HG03064 (cell line): ENCODE results near the gene KRTAP9-4.
"Not testable (repeated sequence)": the region's sequence is repeated elsewhere in the genome, so short reads cannot be mapped to it uniquely, and the experiment has no call there.

Experiments used
- ATAC-seq: cut with Tn5 transposase; IDR thresholded peaks from one replicate; pipeline ENCODE4 v1.9.1; 2021; ENCODE audit warnings: low read depth; ENCODE audit not compliant: unreplicated experiment

Gene KRTAP9-4, protein sequence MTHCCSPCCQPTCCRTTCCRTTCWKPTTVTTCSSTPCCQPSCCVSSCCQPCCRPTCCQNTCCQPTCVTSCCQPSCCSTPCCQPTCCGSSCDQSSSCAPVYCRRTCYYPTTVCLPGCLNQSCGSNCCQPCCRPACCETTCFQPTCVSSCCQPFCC

GRCh38 chr17:41249637-41250240, at the start of gene KRTAP9-4:
TSS of gene KRTAP9-4 (plus strand) at chr17:41249687. CDS start at chr17:41249721, 34 bp downstream.
- ATAC-seq: not testable (repeated sequence)

- no peak for ATAC-seq
These were observed 37.5 kb upstream of the KRTAP9-4 start for GRCh38 chr17:41211845-41212466.

DNA sequence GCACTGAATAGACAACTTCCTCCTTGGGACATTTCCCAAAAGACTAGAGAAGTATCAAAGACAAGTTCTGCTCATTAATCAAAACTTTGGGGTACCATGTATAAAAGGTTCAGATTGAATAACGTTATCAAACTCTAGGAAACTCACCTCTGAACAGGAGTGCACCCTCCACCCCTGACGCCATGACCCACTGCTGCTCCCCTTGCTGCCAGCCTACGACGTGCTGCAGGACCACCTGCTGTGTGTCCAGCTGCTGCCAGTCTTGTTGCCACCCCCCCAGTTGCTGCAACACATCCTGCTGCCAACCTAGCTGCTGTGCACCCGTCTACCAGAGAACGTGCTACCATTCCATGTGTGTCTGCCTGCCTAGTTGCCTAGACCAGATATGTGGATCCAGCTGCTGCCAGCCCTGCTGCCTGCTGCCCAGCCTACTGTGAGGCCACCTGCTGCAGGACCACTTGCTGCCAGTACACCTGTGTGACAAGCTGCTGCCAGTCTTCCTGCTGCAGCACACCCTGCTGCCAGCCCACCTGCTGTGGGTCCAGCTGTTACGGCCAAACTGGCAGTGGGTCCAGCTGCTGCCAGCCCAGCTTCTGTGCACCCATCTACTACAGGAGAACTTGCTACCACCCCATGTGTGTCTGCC, 36.8 kb upstream of the KRTAP9-4 start:
- ATAC-seq: no peak

GRCh38 chr17:41215681-41216080, 33.8 kb upstream of the KRTAP9-4 start:
- ATAC-seq: no peak

GRCh38 chr17:41223821-41224220, 25.7 kb upstream of the KRTAP9-4 start:
- no peak for ATAC-seq

- ATAC-seq: no peak
These were observed 23.4 kb upstream of the KRTAP9-4 start for GRCh38 chr17:41226051-41226450.

DNA sequence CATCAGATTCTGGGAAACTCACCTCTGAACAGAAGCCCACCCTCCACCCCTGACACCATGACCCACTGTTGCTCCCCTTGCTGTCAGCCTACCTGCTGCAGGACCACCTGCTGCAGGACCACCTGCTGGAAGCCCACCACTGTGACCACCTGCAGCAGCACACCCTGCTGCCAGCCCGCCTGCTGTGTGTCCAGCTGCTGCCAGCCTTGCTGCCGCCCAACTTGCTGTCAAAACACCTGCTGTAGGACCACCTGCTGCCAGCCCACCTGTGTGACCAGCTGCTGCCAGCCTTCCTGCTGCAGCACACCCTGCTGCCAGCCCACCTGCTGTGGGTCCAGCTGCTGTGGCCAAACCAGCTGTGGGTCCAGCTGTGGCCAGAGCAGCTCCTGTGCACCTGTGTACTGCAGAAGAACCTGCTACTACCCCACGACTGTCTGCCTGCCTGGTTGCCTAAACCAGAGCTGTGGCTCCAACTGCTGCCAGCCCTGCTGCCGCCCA, 22.8 kb upstream of the KRTAP9-4 start, which contains the start of gene KRTAP9-2:
Gene KRTAP9-2, plus strand, starts transcription at position 51 of the 498 bp plus-strand sequence. Its CDS starts 7 bp downstream, at position 58.
- ATAC-seq: not testable (repeated sequence)

GRCh38 chr17:41230094-41230493, 19.4 kb upstream of the KRTAP9-4 start:
- ATAC-seq: no peak

DNA sequence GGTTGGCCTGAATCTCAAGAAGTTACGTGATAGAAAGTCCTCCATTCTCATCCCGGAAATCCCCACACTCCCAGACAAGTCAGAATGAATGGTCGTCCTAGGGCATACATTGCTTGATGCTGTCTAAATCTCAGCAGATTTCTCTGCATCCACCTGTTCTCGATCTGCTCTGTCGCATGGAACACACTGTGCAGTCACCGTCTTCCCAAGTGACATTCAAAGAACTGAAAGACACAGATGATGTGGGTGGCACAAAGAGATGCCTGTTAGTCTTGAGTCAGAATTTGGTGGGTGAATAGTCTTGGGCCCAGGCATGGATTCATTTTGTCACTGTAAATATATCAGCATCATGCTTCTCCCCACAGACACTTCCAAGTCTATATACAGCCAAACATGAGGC, 17.8 kb upstream of the KRTAP9-4 start:
- no peak for ATAC-seq

GRCh38 chr17:41232399-41233105, 16.9 kb upstream of the KRTAP9-4 start, which contains the start of gene KRTAP9-3:
TSS of gene KRTAP9-3 (plus strand) at chr17:41232449. CDS start at chr17:41232502, 53 bp downstream.
- not testable (repeated sequence) for ATAC-seq

DNA sequence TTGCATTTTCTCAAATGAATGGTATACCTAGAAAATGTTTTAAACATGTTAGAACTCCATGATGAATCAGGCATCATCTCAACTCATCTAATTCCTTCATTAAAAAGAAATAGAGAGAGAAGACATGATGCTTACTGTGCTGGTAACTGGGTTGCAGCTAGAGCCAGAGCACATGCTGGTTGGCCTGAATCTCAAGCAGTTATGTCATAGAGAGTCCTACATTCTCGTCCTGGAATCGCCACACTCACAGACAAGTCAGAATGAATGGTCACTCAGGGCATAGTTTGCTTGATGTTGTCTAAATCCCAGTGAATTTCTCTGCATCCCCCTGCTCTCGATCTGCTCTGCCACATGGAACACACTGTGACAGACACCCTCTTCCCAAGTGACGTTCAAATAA, 12.4 kb upstream of the KRTAP9-4 start:
- not testable (repeated sequence) for ATAC-seq

GRCh38 chr17:41237949-41238437, 11.5 kb upstream of the KRTAP9-4 start, which contains the start of gene KRTAP9-8:
TSS of gene KRTAP9-8 (plus strand) at chr17:41237999. CDS start at chr17:41238052, 53 bp downstream.
- not testable (repeated sequence) for ATAC-seq

DNA sequence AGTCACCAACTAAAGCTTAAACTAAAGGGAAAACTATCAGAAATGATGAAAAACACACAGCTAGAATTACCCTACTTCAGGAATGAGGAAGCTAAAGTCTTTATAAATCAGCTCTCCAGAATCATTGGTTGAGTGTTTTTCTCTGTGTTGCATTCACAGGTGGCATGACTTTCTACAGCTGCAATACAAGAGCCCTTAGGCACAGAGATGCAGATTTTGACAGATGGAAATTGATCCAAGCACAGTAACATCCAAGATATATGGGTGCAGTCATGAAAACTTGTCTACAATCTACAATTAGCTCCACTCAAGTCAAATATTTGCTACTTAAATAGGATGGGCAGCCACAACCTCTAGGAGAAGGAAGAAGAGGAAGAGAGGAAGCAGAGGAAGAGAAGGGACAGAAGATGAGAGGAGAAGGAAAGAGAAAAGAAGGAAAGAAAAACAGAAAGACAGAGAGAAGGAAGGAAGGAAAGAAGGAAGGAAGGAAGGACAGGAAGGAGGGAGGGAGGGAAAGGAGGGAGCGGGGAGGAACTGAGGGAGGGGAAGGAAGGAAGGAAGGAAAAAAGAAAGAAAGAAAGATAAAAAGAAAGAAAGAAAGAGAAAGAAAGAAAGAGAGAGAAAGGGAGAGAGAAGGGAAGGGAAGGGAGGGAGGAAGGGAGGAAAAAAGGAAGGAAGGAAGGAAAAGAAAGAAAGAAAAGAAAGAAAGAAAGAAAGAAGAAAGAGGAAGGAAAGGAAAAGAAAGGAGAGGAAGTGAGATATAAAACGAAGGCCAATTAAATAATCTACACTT, 2.3 kb upstream of the KRTAP9-4 start:
- not testable (repeated sequence) for ATAC-seq

GRCh38 chr17:41251261-41251660, 1.8 kb downstream of the KRTAP9-4 start:
- no peak for ATAC-seq

DNA sequence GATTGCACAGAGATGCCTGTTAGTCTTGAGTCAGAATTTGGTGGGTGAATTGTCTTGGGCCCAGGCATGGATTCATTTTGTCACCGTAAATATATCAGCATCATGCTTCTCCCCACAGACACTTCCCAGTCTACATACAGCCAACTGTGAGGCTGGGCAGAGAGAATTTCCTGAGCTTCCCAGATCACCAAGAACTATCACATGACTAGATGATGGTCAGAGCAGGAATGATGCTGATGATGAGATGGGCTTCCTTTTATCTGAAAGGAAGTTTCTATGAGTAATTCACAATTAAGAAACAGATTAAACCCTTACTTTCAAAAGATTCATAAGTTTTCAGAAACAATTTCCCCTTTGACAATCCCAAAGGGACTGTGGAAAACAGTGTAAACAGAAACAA, 5.4 kb downstream of the KRTAP9-4 start:
- no peak for ATAC-seq

- not testable (repeated sequence) for ATAC-seq
These were observed 6.1 kb downstream of the KRTAP9-4 start, which contains the start of gene KRTAP9-9 for GRCh38 chr17:41255381-41256290. TSS of gene KRTAP9-9 (plus strand) at chr17:41255384.

DNA sequence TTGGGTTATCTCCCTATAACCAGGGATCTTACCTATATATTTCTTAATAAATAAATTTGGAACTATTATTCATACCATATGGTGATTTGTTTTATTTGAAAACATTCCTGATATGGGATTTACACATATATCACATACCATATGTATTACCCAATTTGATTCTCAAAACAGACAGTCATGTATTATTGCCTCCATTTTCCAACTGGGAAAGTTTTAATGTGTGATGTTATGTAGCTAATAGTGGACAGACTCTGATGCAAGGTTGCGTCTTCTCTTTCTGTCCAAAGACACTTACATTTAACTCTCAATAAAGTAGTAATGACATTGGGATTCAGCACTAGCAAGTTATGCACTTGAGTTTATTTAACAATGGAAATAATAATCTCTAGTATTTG, 6.8 kb downstream of the KRTAP9-4 start:
- no peak for ATAC-seq

DNA sequence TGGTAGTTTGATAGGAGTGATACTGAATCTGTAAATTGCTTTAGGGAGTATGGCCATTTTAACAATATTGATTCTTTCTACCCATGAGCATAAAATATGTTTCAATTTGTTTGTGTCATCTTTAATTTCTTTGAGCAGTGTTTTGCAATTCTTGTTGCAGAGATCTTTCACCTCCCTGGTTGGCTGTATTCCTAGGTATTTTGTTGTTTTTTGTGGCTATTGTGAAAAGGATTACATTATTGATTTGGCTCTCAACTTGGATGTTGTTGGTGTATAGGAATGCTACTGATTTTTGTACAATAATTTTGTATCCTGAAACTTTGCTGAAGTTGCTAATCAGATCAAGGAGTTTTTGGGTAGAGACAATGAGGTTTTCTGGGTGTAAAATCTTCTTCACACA, 8.9 kb downstream of the KRTAP9-4 start:
- ATAC-seq: no peak
